ENCODE data around the gene AFAP1L2.

The AFAP1L2 gene

DNA sequence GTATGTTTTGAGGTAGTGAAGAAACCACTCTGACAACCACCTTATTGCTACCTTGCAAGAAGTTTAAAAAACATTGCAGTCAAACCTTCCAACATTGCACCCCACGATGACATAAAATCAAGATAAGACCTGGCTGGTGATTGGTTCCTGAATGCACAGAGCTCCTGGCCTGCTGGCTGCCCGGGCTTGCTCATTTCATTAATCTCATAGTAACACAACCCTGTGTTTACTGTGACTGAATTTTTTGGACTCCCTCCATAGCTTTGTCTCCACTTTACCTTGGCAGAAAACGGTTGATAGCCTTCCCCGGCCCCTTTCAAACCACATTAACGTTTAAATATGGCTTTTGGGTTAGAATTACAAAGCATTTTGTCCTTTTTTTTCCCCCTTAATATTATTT is 137.8 kb downstream of the AFAP1L2 start:
- DNase-seq (ENCODE audit: low read depth), result no peak
- TF ChIP-seq, protein P1, sequence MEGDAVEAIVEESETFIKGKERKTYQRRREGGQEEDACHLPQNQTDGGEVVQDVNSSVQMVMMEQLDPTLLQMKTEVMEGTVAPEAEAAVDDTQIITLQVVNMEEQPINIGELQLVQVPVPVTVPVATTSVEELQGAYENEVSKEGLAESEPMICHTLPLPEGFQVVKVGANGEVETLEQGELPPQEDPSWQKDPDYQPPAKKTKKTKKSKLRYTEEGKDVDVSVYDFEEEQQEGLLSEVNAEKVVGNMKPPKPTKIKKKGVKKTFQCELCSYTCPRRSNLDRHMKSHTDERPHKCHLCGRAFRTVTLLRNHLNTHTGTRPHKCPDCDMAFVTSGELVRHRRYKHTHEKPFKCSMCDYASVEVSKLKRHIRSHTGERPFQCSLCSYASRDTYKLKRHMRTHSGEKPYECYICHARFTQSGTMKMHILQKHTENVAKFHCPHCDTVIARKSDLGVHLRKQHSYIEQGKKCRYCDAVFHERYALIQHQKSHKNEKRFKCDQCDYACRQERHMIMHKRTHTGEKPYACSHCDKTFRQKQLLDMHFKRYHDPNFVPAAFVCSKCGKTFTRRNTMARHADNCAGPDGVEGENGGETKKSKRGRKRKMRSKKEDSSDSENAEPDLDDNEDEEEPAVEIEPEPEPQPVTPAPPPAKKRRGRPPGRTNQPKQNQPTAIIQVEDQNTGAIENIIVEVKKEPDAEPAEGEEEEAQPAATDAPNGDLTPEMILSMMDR (IDR thresholded peaks at IDR 0.05; ENCODE audit: low read depth, low read length, missing control alignments), result no peak
- H3K4me3 ChIP-seq (ENCODE audit: low read depth, low read length), result no peak overlapping the region

DNA sequence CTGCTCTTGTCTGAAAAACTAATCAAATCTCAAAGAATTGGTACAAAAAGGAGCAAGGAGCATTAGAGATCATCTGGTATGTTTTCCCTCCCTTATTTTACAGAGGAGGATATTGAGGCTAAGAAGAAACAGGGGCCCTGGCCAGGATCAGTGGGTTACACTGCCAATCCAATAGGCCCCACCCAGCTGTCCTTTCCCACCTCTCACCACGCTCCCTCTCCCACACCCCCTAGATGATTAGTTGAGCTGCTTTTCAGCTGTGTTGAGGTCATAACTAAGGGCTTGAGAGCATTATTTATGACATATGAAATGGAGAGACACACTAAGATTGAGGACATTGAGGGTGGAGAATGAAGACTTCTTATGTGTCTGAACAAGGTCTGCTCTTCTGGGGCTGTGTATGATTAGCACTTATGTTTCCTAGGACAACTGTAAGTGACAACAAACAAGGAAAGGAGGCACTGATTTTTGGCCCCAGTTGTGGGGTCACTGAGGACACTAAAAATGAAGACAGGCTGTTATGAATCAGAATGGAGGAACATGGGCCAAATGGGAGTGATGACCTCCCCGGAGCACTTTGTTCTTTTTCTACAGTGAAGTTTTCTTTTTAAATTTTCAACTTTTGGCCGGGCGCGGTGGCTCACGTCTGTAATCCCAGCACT is 138.8 kb downstream of the AFAP1L2 start:
- DNase-seq (ENCODE audit: low read depth), result no peak
- TF ChIP-seq, protein P1 (IDR thresholded peaks at IDR 0.05; ENCODE audit: low read depth, low read length, missing control alignments), result no peak
- H3K4me3 ChIP-seq (ENCODE audit: low read depth, low read length), result no peak overlapping the region

DNA sequence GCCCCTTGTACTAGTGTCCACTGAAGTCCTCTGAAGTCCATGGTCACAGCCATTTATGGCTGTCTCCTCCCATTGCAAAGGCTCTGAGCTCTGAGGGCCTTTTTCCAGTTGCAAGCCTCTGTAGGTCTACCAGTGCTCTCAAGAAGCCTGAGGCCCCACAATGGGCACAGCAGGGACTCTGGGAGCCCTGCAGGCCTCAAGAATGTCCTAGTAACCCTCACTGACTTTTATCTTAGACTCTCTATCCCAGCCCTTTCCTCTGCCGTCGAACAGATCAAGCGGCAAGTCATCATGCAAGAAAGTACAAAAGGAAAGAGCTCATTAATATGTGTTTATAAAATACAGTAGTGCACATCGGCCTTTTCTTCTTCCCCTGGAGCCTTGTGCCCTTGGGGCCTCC is 141.8 kb downstream of the AFAP1L2 start:
- no peak for DNase-seq (ENCODE audit: low read depth)
- TF ChIP-seq, protein P1 (IDR thresholded peaks at IDR 0.05; ENCODE audit: low read depth, low read length, missing control alignments), result no peak
- H3K4me3 ChIP-seq (ENCODE audit: low read depth, low read length), result no peak overlapping the region

DNA sequence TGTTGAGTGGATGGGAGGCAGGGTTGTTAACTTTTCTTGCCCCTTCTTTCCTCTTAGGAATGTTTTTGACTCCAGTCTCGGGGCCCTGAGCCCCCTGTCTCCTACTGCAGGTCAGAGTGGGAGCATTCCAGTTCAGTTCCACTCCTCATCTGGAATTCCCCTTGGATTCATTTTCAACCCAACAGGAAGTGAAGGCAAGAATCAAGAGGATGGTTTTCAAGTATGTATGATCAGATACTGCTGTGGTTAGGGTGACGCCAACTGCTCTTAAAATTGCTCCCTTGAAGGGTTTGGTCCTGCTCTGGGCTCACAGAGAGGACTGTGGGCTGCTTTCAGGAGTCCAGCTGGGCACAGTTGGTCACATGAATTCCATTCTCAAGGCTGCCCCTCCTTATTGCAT is 143.2 kb downstream of the AFAP1L2 start:
- DNase-seq (ENCODE audit: low read depth), result no peak
- TF ChIP-seq, protein P1 (IDR thresholded peaks at IDR 0.05; ENCODE audit: low read depth, low read length, missing control alignments), result no peak
- no peak overlapping the region for H3K4me3 ChIP-seq (ENCODE audit: low read depth, low read length)

DNA sequence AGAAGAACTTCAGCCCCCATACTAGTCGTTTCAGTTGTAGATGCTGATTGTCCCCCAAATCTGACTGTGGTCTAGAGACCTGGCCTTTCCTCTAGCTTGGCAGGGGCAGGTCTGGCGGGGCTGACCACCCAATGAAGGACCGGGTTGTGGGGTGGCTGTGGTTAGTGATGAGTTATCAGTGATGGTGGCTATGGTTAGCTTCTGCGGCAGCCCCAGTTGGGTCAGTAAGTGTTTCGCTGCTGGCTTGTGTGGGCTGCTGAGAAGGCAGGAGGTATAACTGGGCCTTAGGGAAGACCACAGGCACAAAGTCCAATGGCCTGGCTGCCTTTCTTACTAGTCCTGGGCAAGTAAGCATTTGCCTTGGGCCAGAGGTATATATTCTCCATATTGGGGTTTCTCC is 143.9 kb downstream of the AFAP1L2 start:
- TF ChIP-seq, protein P1 (IDR thresholded peaks at IDR 0.05; ENCODE audit: low read depth, low read length, missing control alignments), result no peak
- no peak overlapping the region for H3K4me3 ChIP-seq (ENCODE audit: low read depth, low read length)
- no peak for DNase-seq (ENCODE audit: low read depth)

DNA sequence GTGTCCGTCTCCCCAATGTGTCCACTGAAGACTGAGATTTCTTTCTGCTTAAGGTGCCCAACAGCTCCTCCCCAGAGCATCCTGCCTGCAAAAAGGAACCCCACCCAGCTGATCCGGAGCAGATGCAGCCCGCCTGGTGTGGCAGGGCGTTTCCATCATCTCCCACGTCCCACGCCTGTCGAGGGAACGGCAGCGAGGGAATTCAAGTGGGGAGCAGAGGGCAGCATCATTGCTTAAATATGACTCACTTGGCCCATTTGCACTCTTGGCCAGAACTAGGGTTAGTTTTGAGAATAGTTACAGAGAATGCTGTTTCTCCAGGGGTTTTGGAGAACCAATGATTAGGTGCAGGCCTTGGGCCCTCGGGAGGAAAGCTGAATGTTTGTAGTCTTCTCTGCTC is 144.5 kb downstream of the AFAP1L2 start:
- no peak overlapping the region for H3K4me3 ChIP-seq (ENCODE audit: low read depth, low read length)
- TF ChIP-seq, protein P1 (IDR thresholded peaks at IDR 0.05; ENCODE audit: low read depth, low read length, missing control alignments), result no peak
- DNase-seq (ENCODE audit: low read depth), result no peak

DNA sequence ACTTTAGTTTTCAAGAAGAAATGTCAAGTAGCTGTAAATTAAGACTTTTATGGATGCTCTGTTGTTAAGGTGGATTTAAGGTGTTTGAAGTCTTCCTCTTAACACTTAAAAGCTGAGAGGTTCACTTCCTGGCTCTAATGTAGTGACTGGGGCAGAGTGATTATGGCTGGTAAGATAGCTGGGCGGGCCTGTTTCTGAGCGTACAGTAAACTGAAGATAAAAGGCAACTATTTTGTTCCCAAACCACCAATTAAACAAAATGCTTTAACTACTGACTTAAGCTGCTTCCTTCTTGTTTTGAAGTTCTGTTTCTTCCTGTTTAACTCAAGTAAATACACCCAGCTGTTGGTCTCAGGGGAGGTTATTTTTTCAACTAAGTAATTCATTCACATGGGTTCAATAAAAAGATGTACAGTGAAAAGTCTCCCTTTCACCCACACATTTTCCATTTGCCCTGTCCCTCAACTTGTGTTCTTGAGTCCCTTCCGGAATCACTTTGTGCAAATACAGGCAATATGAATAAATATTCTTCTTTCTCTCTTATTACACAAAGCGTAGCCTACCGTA is 145.9 kb downstream of the AFAP1L2 start:
- DNase-seq (ENCODE audit: low read depth), result no peak
- TF ChIP-seq, protein P1 (IDR thresholded peaks at IDR 0.05; ENCODE audit: low read depth, low read length, missing control alignments), result no peak
- H3K4me3 ChIP-seq (ENCODE audit: low read depth, low read length), result no peak overlapping the region

Data from GM12864 (cell line).